ENCODE data around the gene KRT23. TPM values are rescaled to one million over a fixed set of nuclear protein-coding genes. Genes with fewer than 3 reads are reported as not detected.

KRT23 gene
- total and polyA plus RNA-seq, 2 of the 13 experiments (the other 11 are each of a cell fraction or from before 2014, with no cell fraction given): 24.7 to 51.1 TPM

DNA sequence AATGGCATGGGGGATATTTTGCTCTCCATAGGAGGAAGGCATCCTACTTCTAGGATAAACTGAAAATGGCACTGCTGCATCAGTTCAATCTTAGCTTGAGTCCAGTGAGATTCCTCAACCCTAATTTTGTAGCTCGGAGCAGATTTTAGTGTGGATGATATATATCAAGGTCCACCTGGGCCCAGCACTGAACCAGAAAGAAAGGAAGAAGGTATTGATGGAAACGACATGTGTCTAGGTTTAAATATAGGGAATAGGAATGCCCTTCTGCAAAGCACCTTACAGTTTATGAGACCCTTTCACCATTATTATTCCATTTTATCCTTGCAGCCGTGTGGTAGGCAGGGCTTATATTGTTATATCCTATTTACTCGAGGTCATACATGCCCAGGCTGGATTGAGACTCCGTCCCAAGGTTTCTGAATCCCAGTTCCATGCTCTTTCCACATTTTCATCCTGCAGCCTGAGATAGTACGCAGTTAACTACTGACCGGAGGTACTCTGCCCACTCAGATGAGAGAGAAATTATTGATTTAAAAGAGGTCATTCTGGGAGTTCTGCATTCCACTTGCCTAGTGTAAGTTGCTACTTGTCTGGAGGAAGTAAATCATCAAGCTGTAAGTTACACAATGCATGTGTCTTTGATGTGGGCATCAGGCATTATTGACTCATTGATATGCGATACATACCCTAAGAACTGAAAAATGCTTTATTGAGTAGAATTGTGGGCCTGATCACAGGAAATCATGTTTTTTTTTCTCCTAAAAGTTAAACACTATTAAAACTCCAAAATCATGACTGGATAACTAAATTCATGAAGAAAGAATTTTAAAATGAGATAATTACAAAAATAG lies 19.2 kb upstream of the KRT23 start (continued):
- TF ChIP-seq, protein P1, sequence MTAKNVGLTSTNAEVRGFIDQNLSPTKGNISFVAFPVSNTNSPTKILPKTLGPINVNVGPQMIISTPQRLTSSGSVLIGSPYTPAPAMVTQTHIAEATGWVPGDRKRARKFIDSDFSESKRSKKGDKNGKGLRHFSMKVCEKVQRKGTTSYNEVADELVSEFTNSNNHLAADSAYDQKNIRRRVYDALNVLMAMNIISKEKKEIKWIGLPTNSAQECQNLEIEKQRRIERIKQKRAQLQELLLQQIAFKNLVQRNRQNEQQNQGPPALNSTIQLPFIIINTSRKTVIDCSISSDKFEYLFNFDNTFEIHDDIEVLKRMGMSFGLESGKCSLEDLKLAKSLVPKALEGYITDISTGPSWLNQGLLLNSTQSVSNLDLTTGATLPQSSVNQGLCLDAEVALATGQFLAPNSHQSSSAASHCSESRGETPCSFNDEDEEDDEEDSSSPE (CRISPR knock-in tag; IDR thresholded peaks at IDR 0.05): peak; percentile 52; the same call in 1 of the 2 replicates
- peak; percentile 87 for TF ChIP-seq FOXA1 (IDR thresholded peaks at IDR 0.05)
- TF ChIP-seq FOXA1 (CRISPR knock-in tag; IDR thresholded peaks at IDR 0.05): peak; percentile 99
- TF ChIP-seq, protein P2, sequence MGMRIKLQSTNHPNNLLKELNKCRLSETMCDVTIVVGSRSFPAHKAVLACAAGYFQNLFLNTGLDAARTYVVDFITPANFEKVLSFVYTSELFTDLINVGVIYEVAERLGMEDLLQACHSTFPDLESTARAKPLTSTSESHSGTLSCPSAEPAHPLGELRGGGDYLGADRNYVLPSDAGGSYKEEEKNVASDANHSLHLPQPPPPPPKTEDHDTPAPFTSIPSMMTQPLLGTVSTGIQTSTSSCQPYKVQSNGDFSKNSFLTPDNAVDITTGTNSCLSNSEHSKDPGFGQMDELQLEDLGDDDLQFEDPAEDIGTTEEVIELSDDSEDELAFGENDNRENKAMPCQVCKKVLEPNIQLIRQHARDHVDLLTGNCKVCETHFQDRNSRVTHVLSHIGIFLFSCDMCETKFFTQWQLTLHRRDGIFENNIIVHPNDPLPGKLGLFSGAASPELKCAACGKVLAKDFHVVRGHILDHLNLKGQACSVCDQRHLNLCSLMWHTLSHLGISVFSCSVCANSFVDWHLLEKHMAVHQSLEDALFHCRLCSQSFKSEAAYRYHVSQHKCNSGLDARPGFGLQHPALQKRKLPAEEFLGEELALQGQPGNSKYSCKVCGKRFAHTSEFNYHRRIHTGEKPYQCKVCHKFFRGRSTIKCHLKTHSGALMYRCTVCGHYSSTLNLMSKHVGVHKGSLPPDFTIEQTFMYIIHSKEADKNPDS (CRISPR knock-in tag; IDR thresholded peaks at IDR 0.05): peak; percentile 94
- no peak for TF ChIP-seq CENPX (CRISPR knock-in tag; IDR thresholded peaks at IDR 0.05)
- TF ChIP-seq ELF1 (CRISPR knock-in tag; IDR thresholded peaks at IDR 0.05): peak; percentile 62
- TF ChIP-seq ASH2L (IDR thresholded peaks at IDR 0.05; ENCODE audit: insufficient read length, low read depth, low read length): peak; percentile 98
- TF ChIP-seq GLI4 (CRISPR knock-in tag; IDR thresholded peaks at IDR 0.05; ENCODE audit: borderline replicate concordance): no peak
- TF ChIP-seq FOXO1 (CRISPR knock-in tag; IDR thresholded peaks at IDR 0.05): peak; percentile 98
- TF ChIP-seq, protein P3, sequence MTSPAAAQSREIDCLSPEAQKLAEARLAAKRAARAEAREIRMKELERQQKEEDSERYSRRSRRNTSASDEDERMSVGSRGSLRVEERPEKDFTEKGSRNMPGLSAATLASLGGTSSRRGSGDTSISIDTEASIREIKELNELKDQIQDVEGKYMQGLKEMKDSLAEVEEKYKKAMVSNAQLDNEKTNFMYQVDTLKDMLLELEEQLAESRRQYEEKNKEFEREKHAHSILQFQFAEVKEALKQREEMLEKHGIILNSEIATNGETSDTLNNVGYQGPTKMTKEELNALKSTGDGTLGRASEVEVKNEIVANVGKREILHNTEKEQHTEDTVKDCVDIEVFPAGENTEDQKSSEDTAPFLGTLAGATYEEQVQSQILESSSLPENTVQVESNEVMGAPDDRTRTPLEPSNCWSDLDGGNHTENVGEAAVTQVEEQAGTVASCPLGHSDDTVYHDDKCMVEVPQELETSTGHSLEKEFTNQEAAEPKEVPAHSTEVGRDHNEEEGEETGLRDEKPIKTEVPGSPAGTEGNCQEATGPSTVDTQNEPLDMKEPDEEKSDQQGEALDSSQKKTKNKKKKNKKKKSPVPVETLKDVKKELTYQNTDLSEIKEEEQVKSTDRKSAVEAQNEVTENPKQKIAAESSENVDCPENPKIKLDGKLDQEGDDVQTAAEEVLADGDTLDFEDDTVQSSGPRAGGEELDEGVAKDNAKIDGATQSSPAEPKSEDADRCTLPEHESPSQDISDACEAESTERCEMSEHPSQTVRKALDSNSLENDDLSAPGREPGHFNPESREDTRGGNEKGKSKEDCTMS (CRISPR knock-in tag; conservative IDR thresholded peaks at IDR 0.05): 0 out of 2 replicates have a peak, but pooled peaks have one; percentile 33
- no peak for TF ChIP-seq ZFP41 (CRISPR knock-in tag; IDR thresholded peaks at IDR 0.05; ENCODE audit: borderline replicate concordance)
- TF ChIP-seq, protein P4, sequence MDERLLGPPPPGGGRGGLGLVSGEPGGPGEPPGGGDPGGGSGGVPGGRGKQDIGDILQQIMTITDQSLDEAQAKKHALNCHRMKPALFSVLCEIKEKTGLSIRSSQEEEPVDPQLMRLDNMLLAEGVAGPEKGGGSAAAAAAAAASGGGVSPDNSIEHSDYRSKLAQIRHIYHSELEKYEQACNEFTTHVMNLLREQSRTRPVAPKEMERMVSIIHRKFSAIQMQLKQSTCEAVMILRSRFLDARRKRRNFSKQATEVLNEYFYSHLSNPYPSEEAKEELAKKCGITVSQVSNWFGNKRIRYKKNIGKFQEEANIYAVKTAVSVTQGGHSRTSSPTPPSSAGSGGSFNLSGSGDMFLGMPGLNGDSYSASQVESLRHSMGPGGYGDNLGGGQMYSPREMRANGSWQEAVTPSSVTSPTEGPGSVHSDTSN (CRISPR knock-in tag; IDR thresholded peaks at IDR 0.05): peak; percentile 82
- peak; percentile 89 for TF ChIP-seq ZSCAN21 (CRISPR knock-in tag; IDR thresholded peaks at IDR 0.05; ENCODE audit: borderline replicate concordance)
- peak; percentile 61; the same call in 1 of the 2 replicates for TF ChIP-seq ZNF747 (CRISPR knock-in tag; IDR thresholded peaks at IDR 0.05; ENCODE audit: borderline replicate concordance)
- peak; percentile 96 for TF ChIP-seq ZMYM4 (CRISPR knock-in tag; IDR thresholded peaks at IDR 0.05)
- peak; percentile 93 for TF ChIP-seq ZBTB7B (CRISPR knock-in tag; IDR thresholded peaks at IDR 0.05)
- peak; percentile 99 for TF ChIP-seq MBD4 (IDR thresholded peaks at IDR 0.05; ENCODE audit: borderline replicate concordance, low read length)
- TF ChIP-seq HIVEP1 (CRISPR knock-in tag; IDR thresholded peaks at IDR 0.05): no peak
- peak; percentile 99 to 100 for TF ChIP-seq EP300 (IDR thresholded peaks at IDR 0.05; ENCODE audit: low read depth in 2 of 2, low read length in 2 of 2)
- TF ChIP-seq EP300 (CRISPR knock-in tag; IDR thresholded peaks at IDR 0.05; ENCODE audit: borderline replicate concordance): peak; percentile 100
- no peak for TF ChIP-seq ZFP36L2 (CRISPR knock-in tag; IDR thresholded peaks at IDR 0.05)
- TF ChIP-seq FOSL2 (CRISPR knock-in tag; IDR thresholded peaks at IDR 0.05): peak; percentile 97
- no peak for TF ChIP-seq ZNF619 (CRISPR knock-in tag; IDR thresholded peaks at IDR 0.05)
- TF ChIP-seq SP5 (CRISPR knock-in tag; IDR thresholded peaks at IDR 0.05; ENCODE audit: borderline replicate concordance, low read depth): peak; percentile 84
